Glutamatergic neuron (in vitro differentiated cells): ENCODE measurements around the gene SCN5A. TPM values are rescaled to one million over a fixed set of nuclear protein-coding genes. Genes with fewer than 3 reads are reported as not detected.

ENCODE experiments used
- DNase-seq: peaks from one replicate; pipeline ENCODE4 v3.0.0; 2022
- H3K27ac Mint-ChIP-seq: one replicate; pipeline ENCODE4 v1.8.0; 2020; ENCODE audit warnings: mild to moderate bottlenecking, mixed read lengths, inconsistent platforms; ENCODE audit not compliant: unreplicated experiment
- H3K27me3 Mint-ChIP-seq: one replicate; pipeline ENCODE4 v1.8.0; 2020; ENCODE audit warnings: mild to moderate bottlenecking, moderate library complexity, mixed read lengths, inconsistent platforms; ENCODE audit not compliant: unreplicated experiment
- H3K36me3 Mint-ChIP-seq: one replicate; pipeline ENCODE4 v1.8.0; 2020; ENCODE audit warnings: mild to moderate bottlenecking, mixed read lengths, inconsistent platforms; ENCODE audit not compliant: unreplicated experiment
- H3K4me1 Mint-ChIP-seq: one replicate; pipeline ENCODE4 v1.8.0; 2020; ENCODE audit warnings: mild to moderate bottlenecking, low read depth, mixed read lengths, inconsistent platforms; ENCODE audit not compliant: unreplicated experiment
- H3K4me3 Mint-ChIP-seq: one replicate; pipeline ENCODE4 v1.8.0; 2020; ENCODE audit warnings: mild to moderate bottlenecking, mixed read lengths, inconsistent platforms; ENCODE audit not compliant: unreplicated experiment
- H3K9me3 Mint-ChIP-seq: one replicate; pipeline ENCODE4 v1.8.0; 2020; ENCODE audit warnings: mild to moderate bottlenecking, moderate library complexity, mixed read lengths, inconsistent platforms; ENCODE audit not compliant: unreplicated experiment
- CTCF ChIP-seq: fragments of 200-600 bp; sonication (generic); IDR thresholded peaks from one replicate; pipeline ENCODE4 v1.5.0; 2021; ENCODE audit not compliant: partially characterized antibody, unreplicated experiment
- total RNA-seq: library from RNA; stranded (reverse); fragmentation: NEBNext Ultra II Directional; extraction: Animal tissue kit (Norgen Biotek cat#: 25700); gene quantifications from one replicate; pipeline ENCODE4 v1.2.1, GENCODE V29; 2021; ENCODE audit not compliant: unreplicated experiment

Gene SCN5A
- total RNA-seq, 1 donor from 2014 or later, result 4.8 TPM

GRCh38 chr3:38536671-38537070 is 112.8 kb downstream of the SCN5A start:
- H3K27me3 Mint-ChIP-seq, result no peaks in the 10 kb centered on the region
- DNase-seq, result no peak
- H3K4me3 Mint-ChIP-seq, result no peak overlapping the region
- no peak for TF ChIP-seq CTCF
- peaks cover 5% of the 10 kb centered on the region for H3K4me1 Mint-ChIP-seq
- peaks cover 20% of the 10 kb centered on the region for H3K36me3 Mint-ChIP-seq
- H3K9me3 Mint-ChIP-seq, result peaks cover 4% of the 10 kb centered on the region
- no peak overlapping the region for H3K27ac Mint-ChIP-seq

- H3K9me3 Mint-ChIP-seq, result peaks cover 4% of the 10 kb centered on the region
- peaks cover 20% of the 10 kb centered on the region for H3K36me3 Mint-ChIP-seq
- peaks cover 3% of the 10 kb centered on the region for H3K27me3 Mint-ChIP-seq
- no peak overlapping the region for H3K27ac Mint-ChIP-seq
- no peak for TF ChIP-seq CTCF
- no peak overlapping the region for H3K4me3 Mint-ChIP-seq
- no peaks in the 10 kb centered on the region for H3K4me1 Mint-ChIP-seq
- no peak for DNase-seq
Observed at GRCh38 chr3:38534604-38535003, 114.9 kb downstream of the SCN5A start.

GRCh38 chr3:38534180-38534579 is 115.3 kb downstream of the SCN5A start:
- Mint-ChIP-seq H3K9me3 (peaks cover 4% of the 10 kb centered on the region), H3K36me3 (peaks cover 20% of the 10 kb centered on the region), H3K27me3 (peaks cover 3% of the 10 kb centered on the region), H3K4me3 (no peak overlapping the region), H3K27ac (no peak overlapping the region), H3K4me1 (no peaks in the 10 kb centered on the region)
- no peak for DNase-seq
- no peak for TF ChIP-seq CTCF

GRCh38 chr3:38533285-38533976 is 116.1 kb downstream of the SCN5A start:
- Mint-ChIP-seq H3K27me3 (peaks cover 3% of the 10 kb centered on the region), H3K9me3 (peaks cover 4% of the 10 kb centered on the region), H3K27ac (no peak overlapping the region), H3K36me3 (peaks cover 20% of the 10 kb centered on the region), H3K4me3 (no peak overlapping the region), H3K4me1 (no peaks in the 10 kb centered on the region)
- TF ChIP-seq CTCF, result no peak
- DNase-seq, result no peak

- Mint-ChIP-seq H3K36me3 (peaks cover 20% of the 10 kb centered on the region), H3K27me3 (peaks cover 3% of the 10 kb centered on the region), H3K4me3 (no peak overlapping the region), H3K4me1 (no peaks in the 10 kb centered on the region), H3K9me3 (peaks cover 2% of the 10 kb centered on the region), H3K27ac (no peak overlapping the region)
- TF ChIP-seq CTCF, result no peak
- DNase-seq, result no peak
Observed at GRCh38 chr3:38532529-38532928, 117.0 kb downstream of the SCN5A start.
